K562 (cell line): ENCODE data around the gene USP32. TPM values are rescaled to one million over a fixed set of nuclear protein-coding genes. Genes with fewer than 3 reads are reported as not detected.
A peak's percentile ranks its signal among the peaks of the same experiment; 100 is the strongest.

Experiments used
- ATF4 ChIP-seq: fragments of 450-650 bp; formaldehyde crosslinking; IDR thresholded peaks from 2 replicates; pipeline ENCODE4 v1.4.0; 2022; ENCODE audit warnings: mild to moderate bottlenecking, moderate library complexity
- BCLAF1 ChIP-seq, 2 experiments: fragments of 450-650 bp in 1 of 2; IDR thresholded peaks; 2 replicates each; pipeline ENCODE4 v1.6.1; 2011 to 2017; ENCODE audit warnings: low read depth in 2 of 2, antibody characterized with exemption in 1 of 2, borderline replicate concordance in 1 of 2, low read length in 1 of 2, mild to moderate bottlenecking in 1 of 2, mixed read lengths in 1 of 2; ENCODE audit not compliant: control insufficient read depth in 1 of 2
- CHD2 ChIP-seq: IDR thresholded peaks from 2 replicates; pipeline ENCODE4 v1.6.1; 2011; ENCODE audit warnings: low read depth, low read length
- CREM ChIP-seq: IDR thresholded peaks from 2 replicates; pipeline ENCODE4 v1.6.1; 2014; ENCODE audit warnings: antibody characterized with exemption, low read depth
- CXXC5 ChIP-seq: fragments of 250-450 bp; sonication (Bioruptor Pico); IDR thresholded peaks from 2 replicates; pipeline ENCODE4 v1.8.0; 2022; ENCODE audit warnings: inconsistent platforms, mild to moderate bottlenecking, moderate library complexity
- MAZ ChIP-seq, 2 experiments: fragments of 450-650 bp in 1 of 2; sonication (generic) in 1 of 2; formaldehyde crosslinking; IDR thresholded peaks in 1 of 2; conservative IDR thresholded peaks in 1 of 2; 2 replicates each; pipeline versions ENCODE4 v1.4.0 to v1.5.0; 2020; ENCODE audit warnings: mild to moderate bottlenecking in 1 of 2, missing genetic modification reagents in 1 of 2
- MEF2D ChIP-seq: conservative IDR thresholded peaks from 2 replicates; pipeline ENCODE4 v1.6.1; 2016; ENCODE audit warnings: low read depth, missing genetic modification characterization, missing compliant biosample characterization
- PRMT5 ChIP-seq: sonication (generic); formaldehyde crosslinking; IDR thresholded peaks from 2 replicates; pipeline ENCODE4 v1.5.0; 2020; ENCODE audit warnings: missing genetic modification reagents
- RFX1 ChIP-seq: fragments of 450-650 bp; IDR thresholded peaks from 2 replicates; pipeline ENCODE4 v1.6.1; 2016; ENCODE audit warnings: mild to moderate bottlenecking, moderate library complexity
- STAT5B ChIP-seq: fragments of 250-450 bp; sonication (Bioruptor Pico); IDR thresholded peaks from 2 replicates; pipeline ENCODE4 v1.8.0; 2021; ENCODE audit warnings: mild to moderate bottlenecking, inconsistent platforms
- VEZF1 ChIP-seq: fragments of 200-800 bp; sonication (Bioruptor generic); IDR thresholded peaks from 2 replicates; pipeline ENCODE4 v1.6.1; 2017; ENCODE audit warnings: missing genetic modification characterization, missing compliant biosample characterization
- ZBTB11 ChIP-seq, 3 experiments: fragments of 200-800 bp in 1 of 3; fragments of 250-450 bp in 1 of 3; fragments of 450-650 bp in 1 of 3; sonication (Bioruptor Pico) in 1 of 3; sonication (Bioruptor generic) in 1 of 3; formaldehyde crosslinking in 1 of 3; IDR thresholded peaks; 2 replicates each; pipeline versions ENCODE4 v1.6.1 to v1.8.0; 2016 to 2022; ENCODE audit warnings: mild to moderate bottlenecking in 2 of 3, missing genetic modification characterization in 2 of 3, missing compliant biosample characterization in 1 of 3, moderate library complexity in 1 of 3
- ZNF778 ChIP-seq: fragments of 450-650 bp; formaldehyde crosslinking; IDR thresholded peaks from 2 replicates; pipeline ENCODE4 v1.4.0; 2020; ENCODE audit warnings: mild to moderate bottlenecking, moderate library complexity
- polyA plus RNA-seq, 8 experiments: library from polyadenylated mRNA; depleted of rRNA in 4 of 8; stranded (reverse) in 5 of 8; unstranded in 3 of 8; fragments of >200 nt; fragmentation: Nextera tagmentation in 2 of 8; fragmentation: Illumina TruSeq in 1 of 8; extraction: Ambion mirVana in 2 of 8; extraction: Trizol in 1 of 8; gene quantifications; 2 replicates each; pipeline versions ENCODE4 v1.2.1 to v1.2.3, GENCODE V29; 2011 to 2014; ENCODE audit warnings: inconsistent platforms in 1 of 8, missing spikeins in 1 of 8
- total RNA-seq, 7 experiments: library from RNA; depleted of rRNA in 6 of 7; stranded (reverse); fragments of >200 nt in 6 of 7; fragmentation: Illumina TruSeq in 2 of 7; extraction: Trizol in 2 of 7; gene quantifications; 2 replicates each; pipeline versions ENCODE4 v1.2.1 to v1.2.3, GENCODE V29; 2011 to 2021; ENCODE audit warnings: low replicate concordance in 1 of 7

USP32 gene
- total and polyA plus RNA-seq, 9 of the 15 experiments (the other 6 are each of a cell fraction or from before 2014, with no cell fraction given): 18.0 to 69.3 (median 47.1) TPM

GRCh38 chr17:60161598-60162330 is 230.2 kb downstream of the USP32 start (continued):
- TF ChIP-seq VEZF1 (peak; percentile 70), CHD2 (0 out of 2 replicates have a peak, but pooled peaks have one; percentile 17), BCLAF1 (IDR thresholded peaks at IDR 0.05; ENCODE audit: borderline replicate concordance in 1 of 2, control insufficient read depth in 1 of 2, low read depth in 2 of 2, low read length in 1 of 2) (no peak; a peak in 1 of 4 replicates), STAT5B (CRISPR knock-in tag) (no peak), ZNF778 (CRISPR knock-in tag) (no peak), MEF2D (tag) (peak; percentile 60; the same call in 1 of the 2 replicates), CREM (peak; percentile 64), RFX1 (peak; percentile 98), ATF4 (CRISPR knock-in tag) (no peak), CXXC5 (CRISPR knock-in tag) (peak; percentile 45), MAZ (CRISPR knock-in tag; conservative IDR thresholded peaks at IDR 0.05 in 1 of 2, IDR thresholded peaks at IDR 0.05 in 1 of 2) (0 out of 4 replicates have a peak, but pooled peaks of 1 of the 2 experiments have one; percentile 16), ZBTB11 (CRISPR knock-in tag; IDR thresholded peaks at IDR 0.05) (peak in 1 of 3 experiments; percentile 9; a peak in 1 of 6 replicates), PRMT5 (CRISPR knock-in tag) (no peak)
